H1 (cell line): ENCODE measurements around the gene SLC7A7. TPM values are rescaled to one million over a fixed set of nuclear protein-coding genes. Genes with fewer than 3 reads are reported as not detected.

Source experiments
- CTCF ChIA-PET: fragments of 300-600 bp; sonication (Branson Sonifier 250); formaldehyde crosslinking; loops from one replicate; lab custom pipeline; 2021; ENCODE audit not compliant: partially characterized antibody; lab: Charles Lee
- POLR2A ChIA-PET: fragments of 300-600 bp; sonication (Branson Sonifier 250); formaldehyde crosslinking; loops from one replicate; lab custom pipeline; 2021; ENCODE audit warnings: inconsistent platforms; ENCODE audit not compliant: partially characterized antibody; lab: Charles Lee
- DNase-seq, 2 experiments: peaks; one replicate each; pipeline versions ENCODE4 v3.0.0 to v3.0.0-alpha.2; 2010 to 2022; ENCODE audit warnings: low spot score in 2 of 2, low read depth in 1 of 2, mixed read lengths in 1 of 2
- FAIRE-seq: peaks from 2 replicates; lab custom pipeline; 2011; peaks lifted over from hg19 to GRCh38; lab: Jason Lieb, UNC
- H2AFZ ChIP-seq: 2 replicates; pipeline ENCODE4 v1.8.1; 2012; ENCODE audit warnings: low read length, inconsistent platforms
- H2AK5ac ChIP-seq: 2 replicates; pipeline ENCODE4 v1.6.1; 2013; ENCODE audit warnings: low read depth, low read length
- H2BK120ac ChIP-seq: replicated peaks from 2 replicates; pipeline ENCODE3; 2013; ENCODE audit warnings: low read depth, low read length, inconsistent platforms
- H2BK12ac ChIP-seq: 2 replicates; pipeline ENCODE4 v1.6.1; 2013; ENCODE audit warnings: low read depth, low read length
- H2BK15ac ChIP-seq: 2 replicates; pipeline ENCODE4 v1.6.1; 2013; ENCODE audit warnings: low read length
- H2BK20ac ChIP-seq: 2 replicates; pipeline ENCODE4 v1.6.1; 2013; ENCODE audit warnings: low read length
- H2BK5ac ChIP-seq: 2 replicates; pipeline ENCODE4 v1.6.1; 2013; ENCODE audit warnings: low read depth, low read length
- H3K14ac ChIP-seq: 2 replicates; pipeline ENCODE4 v1.6.1; 2013; ENCODE audit warnings: inconsistent platforms; ENCODE audit not compliant: insufficient read length
- H3K18ac ChIP-seq: 2 replicates; pipeline ENCODE4 v1.6.1; 2013; ENCODE audit warnings: low read length; ENCODE audit errors: extremely low read depth
- H3K23ac ChIP-seq: 2 replicates; pipeline ENCODE4 v1.6.1; 2013; ENCODE audit warnings: inconsistent platforms; ENCODE audit not compliant: insufficient read length
- H3K23me2 ChIP-seq: 2 replicates; pipeline ENCODE4 v1.6.1; 2013; ENCODE audit warnings: low read depth, low read length
- H3K27ac ChIP-seq: 2 replicates; pipeline ENCODE4 v1.6.1; 2011; ENCODE audit warnings: low read depth, low read length, inconsistent platforms
- H3K27me3 ChIP-seq, 4 experiments: replicated peaks in 1 of 4; 1 replicate in 1 of 4; 2 replicates in 3 of 4; pipeline versions ENCODE4 v1.6.1 to v1.8.1; 2011 to 2013; ENCODE audit warnings: low read length in 3 of 4, mild to moderate bottlenecking in 3 of 4, inconsistent platforms in 2 of 4, mixed read lengths in 2 of 4, moderate library complexity in 1 of 4; ENCODE audit not compliant: control insufficient read depth in 3 of 4, insufficient read depth in 3 of 4; ENCODE audit errors: extremely low read depth in 1 of 4
- H3K36me3 ChIP-seq, 4 experiments: 2 replicates each; pipeline versions ENCODE4 v1.6.1 to v1.8.1; 2011 to 2013; ENCODE audit warnings: mild to moderate bottlenecking in 4 of 4, low read length in 3 of 4, moderate library complexity in 2 of 4, control low read depth in 1 of 4, inconsistent platforms in 1 of 4; ENCODE audit not compliant: insufficient read depth in 4 of 4, control insufficient read depth in 2 of 4
- H3K4ac ChIP-seq: replicated peaks from 2 replicates; pipeline ENCODE3; 2013; ENCODE audit warnings: low read length, low read depth, mixed read lengths, inconsistent platforms; ENCODE audit not compliant: insufficient read length
- H3K4me1 ChIP-seq, 4 experiments: replicated peaks in 1 of 4; 1 replicate in 1 of 4; 2 replicates in 3 of 4; pipeline versions ENCODE4 v1.6.1 to v1.8.1; 2011 to 2013; ENCODE audit warnings: low read length in 3 of 4, inconsistent platforms in 2 of 4, mixed read lengths in 1 of 4; ENCODE audit not compliant: insufficient read depth in 4 of 4, control insufficient read depth in 3 of 4
- H3K4me2 ChIP-seq, 2 experiments: 2 replicates each; pipeline versions ENCODE4 v1.6.1 to v1.8.1; 2011 to 2013; ENCODE audit warnings: low read depth in 2 of 2, low read length in 2 of 2, control low read depth in 1 of 2, inconsistent platforms in 1 of 2, mild to moderate bottlenecking in 1 of 2; ENCODE audit not compliant: insufficient read depth in 1 of 2
- H3K4me3 ChIP-seq, 4 experiments: fragments of 200-600, 300-600 bp in 1 of 4; sonication (generic), shearing (Covaris generic), sonication (Bioruptor Twin) in 1 of 4; 2 replicates each; pipeline versions ENCODE4 v1.5.1 to v1.8.1; 2011 to 2016; ENCODE audit warnings: low read length in 4 of 4, low read depth in 3 of 4, control low read depth in 2 of 4, inconsistent platforms in 2 of 4, mild to moderate bottlenecking in 2 of 4, mixed read lengths in 1 of 4, moderate library complexity in 1 of 4; ENCODE audit not compliant: insufficient read depth in 2 of 4; ENCODE audit errors: extremely low read depth in 1 of 4
- H3K56ac ChIP-seq: replicated peaks from 2 replicates; pipeline ENCODE3; 2013; ENCODE audit warnings: low read depth, mild to moderate bottlenecking, mixed read lengths, low read length, inconsistent platforms; ENCODE audit not compliant: insufficient read length
- H3K79me1 ChIP-seq: 2 replicates; pipeline ENCODE4 v1.6.1; 2013; ENCODE audit warnings: low read depth, low read length, control low read depth
- H3K79me2 ChIP-seq, 2 experiments: 2 replicates each; pipeline versions ENCODE4 v1.6.1 to v1.8.1; 2012 to 2013; ENCODE audit warnings: low read length in 2 of 2, mild to moderate bottlenecking in 2 of 2, inconsistent platforms in 1 of 2; ENCODE audit not compliant: insufficient read depth in 2 of 2, control insufficient read depth in 1 of 2
- H3K9ac ChIP-seq, 4 experiments: replicated peaks in 1 of 4; 1 replicate in 1 of 4; 2 replicates in 3 of 4; pipeline versions ENCODE4 v1.6.1 to v1.8.1; 2011 to 2013; ENCODE audit warnings: low read depth in 3 of 4, low read length in 3 of 4, control low read depth in 2 of 4, mild to moderate bottlenecking in 2 of 4, moderate library complexity in 2 of 4, inconsistent platforms in 1 of 4; ENCODE audit errors: extremely low read depth in 1 of 4
- H3K9me3 ChIP-seq, 2 experiments: 2 replicates each; pipeline versions ENCODE4 v1.6.1 to v1.8.1; 2012 to 2013; ENCODE audit warnings: mild to moderate bottlenecking in 2 of 2, moderate library complexity in 2 of 2, control low read depth in 1 of 2, inconsistent platforms in 1 of 2, low read depth in 1 of 2, low read length in 1 of 2, mixed read lengths in 1 of 2; ENCODE audit not compliant: insufficient read depth in 2 of 2
- H4K20me1 ChIP-seq, 2 experiments: replicated peaks in 1 of 2; 2 replicates each; pipeline versions ENCODE3 to v1.8.1; 2011 to 2013; ENCODE audit warnings: inconsistent platforms in 2 of 2, low read length in 2 of 2, mild to moderate bottlenecking in 1 of 2; ENCODE audit not compliant: insufficient read depth in 2 of 2, control insufficient read depth in 1 of 2
- H4K5ac ChIP-seq: 2 replicates; pipeline ENCODE4 v1.6.1; 2013; ENCODE audit warnings: low read length, low read depth, mixed read lengths, inconsistent platforms; ENCODE audit not compliant: insufficient read length
- H4K8ac ChIP-seq: 2 replicates; pipeline ENCODE4 v1.8.0; 2013; ENCODE audit warnings: mild to moderate bottlenecking, moderate library complexity, low read length, inconsistent platforms; ENCODE audit not compliant: insufficient read depth; ENCODE audit errors: extremely low read depth
- H4K91ac ChIP-seq: replicated peaks from 2 replicates; pipeline ENCODE3; 2013; ENCODE audit warnings: low read length, mixed read lengths, inconsistent platforms; ENCODE audit not compliant: insufficient read length
- BACH1 ChIP-seq: IDR thresholded peaks from 2 replicates; pipeline ENCODE4 v1.6.1; 2012; ENCODE audit warnings: low read length, improper control_type of control experiment
- BCL11A ChIP-seq, 2 experiments: IDR thresholded peaks; one replicate each; pipeline ENCODE4 v1.6.1; 2011; ENCODE audit warnings: low read depth in 2 of 2, low read length in 2 of 2, mild to moderate bottlenecking in 2 of 2
- SIRT6 ChIP-seq: IDR thresholded peaks from one replicate; pipeline ENCODE4 v1.7.1; 2012; ENCODE audit warnings: low read length, inconsistent platforms
- WGBS, 2 experiments: shearing (Covaris generic) in 1 of 2; methylation state at CpG; one replicate each; pipeline versions ENCODE4 v1.1.6 to v1.1.7; 2013 to 2015; ENCODE audit warnings: low lambda C conversion rate in 2 of 2, mixed read lengths in 2 of 2, inconsistent platforms in 1 of 2, low coverage in 1 of 2, missing lambda C conversion rate in 1 of 2; ENCODE audit not compliant: insufficient replicate concordance in 2 of 2, insufficient coverage in 1 of 2, insufficient read length in 1 of 2; ENCODE audit errors: extremely low coverage in 1 of 2, missing lambda C conversion rate in 1 of 2; 5-methylcytosine and 5-hydroxymethylcytosine counted together
- polyA plus RNA-seq, 7 experiments: library from polyadenylated mRNA; depleted of rRNA in 3 of 7; stranded (reverse) in 5 of 7; unstranded in 2 of 7; fragments of >200 nt in 5 of 7; fragments of 200-250 nt in 2 of 7; gene quantifications; 1 replicate in 5 of 7; 2 replicates in 1 of 7; 4 replicates in 1 of 7; pipeline versions ENCODE4 v1.2.1 to v1.2.3, GENCODE V29; 2011 to 2013; ENCODE audit warnings: missing spikeins in 2 of 7, mixed read lengths in 2 of 7
- total RNA-seq: library from RNA; stranded (reverse); fragmentation: NEBNext Ultra II Directional; extraction: Animal tissue kit (Norgen Biotek cat#: 25700); gene quantifications from 2 replicates; pipeline ENCODE4 v1.2.1, GENCODE V29; 2021

Gene SLC7A7
- total and polyA plus RNA-seq, 2 of the 8 experiments (the other 6 are each of a cell fraction or from before 2014, with no cell fraction given), result 5.8 to 14.9 TPM

DNA sequence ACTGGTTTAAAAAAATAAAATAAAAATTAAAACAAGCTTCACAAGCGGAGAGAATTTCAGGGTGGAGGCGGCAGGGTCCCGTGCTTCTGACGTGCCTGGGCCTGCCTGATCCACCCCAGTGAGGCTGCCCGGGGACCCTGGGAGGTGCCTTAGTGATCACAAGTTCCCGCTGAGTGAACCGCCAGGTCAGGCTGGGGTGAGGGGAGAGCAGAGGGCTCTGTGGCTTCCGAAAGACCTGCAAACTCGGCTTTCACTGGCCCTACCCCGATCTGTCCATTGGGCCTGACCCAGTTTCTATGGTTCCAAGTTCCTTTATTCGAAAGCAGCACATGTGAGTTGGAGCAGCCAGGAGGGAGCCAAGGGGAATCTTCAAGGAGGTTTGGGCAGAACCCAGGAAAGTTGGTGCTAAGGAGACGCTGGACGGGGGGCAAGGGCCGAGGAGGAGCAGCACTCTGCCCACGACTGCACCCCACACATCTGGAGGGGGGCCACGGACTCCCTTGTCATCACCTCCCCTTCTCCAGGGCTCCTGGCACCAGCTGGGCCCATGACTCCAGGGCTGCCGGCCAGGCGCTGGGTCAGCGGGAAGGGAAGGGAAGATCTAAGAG is 34.1 kb upstream of the SLC7A7 start:
- peaks cover 4 to 19% (median 12%) of the 10 kb centered on the region in 4 experiments; a peak in 7 of 8 replicates for H3K36me3 ChIP-seq
- no peak overlapping the region for H2BK120ac ChIP-seq
- no peaks in the 10 kb centered on the region for H3K27me3 ChIP-seq
- H2BK20ac ChIP-seq, result no peak overlapping the region; the same call in 1 of the 2 replicates
- WGBS, 2 experiments, result 81% methylated on average over 18 of the region's 19 CpGs; no CpG with 5 or more reads in 1 of the 2 experiments
- no peaks in the 10 kb centered on the region for H3K79me2 ChIP-seq
- no peak overlapping the region for H3K23ac ChIP-seq
- H4K91ac ChIP-seq, result peak overlapping the region; percentile 1
- ChIA-PET CTCF (interaction anchor here (0.8 to 56.0 kb wide), 6 partner anchors 10 to 196 kb away, joined by 3 to 1562 read pairs (median 26); partner anchors contain the start of genes MMP14, MRPL52 and SLC7A7), POLR2A (interaction anchor here (0.6 to 13.9 kb wide), 4 partner anchors 16 to 67 kb away, joined by 3 to 203 read pairs (median 44); partner anchors contain the start of genes MMP14 and MRPL52)
- peak overlapping the region; percentile 56; the same call in 1 of the 2 replicates for H2BK5ac ChIP-seq
- TF ChIP-seq BACH1, result no peak
- TF ChIP-seq SIRT6, result no peak
- no peak for TF ChIP-seq BCL11A (IDR thresholded peaks at IDR 0.05; ENCODE audit: low read depth in 2 of 2, low read length in 2 of 2)
- H2AK5ac ChIP-seq, result no peak overlapping the region
- H2BK12ac ChIP-seq, result 0 out of 2 replicates have a peak overlapping the region, but pooled peaks have one; percentile 39
- H3K56ac ChIP-seq, result no peak overlapping the region
- H3K14ac ChIP-seq, result no peak overlapping the region
- H3K27ac ChIP-seq, result 0 out of 2 replicates have a peak overlapping the region, but pooled peaks have one; percentile 15
- H3K4me1 ChIP-seq, result peaks cover 4 to 22% (median 11%) of the 10 kb centered on the region in 4 experiments
- peak overlapping the region; percentile 90; the same call in 1 of the 2 replicates for H2BK15ac ChIP-seq
- H3K18ac ChIP-seq, result peak overlapping the region; percentile 22; the same call in 1 of the 2 replicates
- H3K4ac ChIP-seq, result no peak overlapping the region
- no peak for FAIRE-seq
- H3K9ac ChIP-seq, result no peak overlapping the region
- peaks cover 0 to 2% of the 10 kb centered on the region in 2 experiments for H4K20me1 ChIP-seq
- H3K79me1 ChIP-seq, result no peaks in the 10 kb centered on the region
- H3K4me3 ChIP-seq, result no peak overlapping the region
- no peak overlapping the region for H4K8ac ChIP-seq
- H4K5ac ChIP-seq, result no peak overlapping the region
- peaks cover 2% of the 10 kb centered on the region; the same call in 1 of the 2 replicates for H3K23me2 ChIP-seq
- peak overlapping the region; percentile 16; the same call in 1 of the 2 replicates for H2AFZ ChIP-seq
- no peaks in the 10 kb centered on the region for H3K9me3 ChIP-seq
- DNase-seq, result no peak
- H3K4me2 ChIP-seq, result no peak overlapping the region
